Activated T-helper 2 cell treated with anti-CD3 and anti-CD28 coated beads, Interferon-gamma antibody, Interleukin-2, Interleukin-4, amounts not matched to agents 10 μg/mL and 5 μg/mL and 100 μg/mL, durations not matched to agents 14 hours and 24 hours and 36 hours (primary cell): ENCODE data around the gene ARHGAP24. TPM values are rescaled to one million over a fixed set of nuclear protein-coding genes. Genes with fewer than 3 reads are reported as not detected.
"Not testable (repeated sequence)": the region's sequence is repeated elsewhere in the genome, so short reads cannot be mapped to it uniquely, and the experiment has no call there.

Source experiments
- DNase-seq: peaks from one replicate; pipeline ENCODE4 v3.0.0; 2021; ENCODE audit warnings: low spot score
- H3K27ac Mint-ChIP-seq: one replicate; pipeline ENCODE4 v1.8.0; 2021; ENCODE audit warnings: mixed read lengths
- H3K27me3 Mint-ChIP-seq: one replicate; pipeline ENCODE4 v1.8.0; 2021; ENCODE audit warnings: low read depth, mixed read lengths
- H3K36me3 Mint-ChIP-seq: one replicate; pipeline ENCODE4 v1.8.0; 2021; ENCODE audit warnings: low read depth, mixed read lengths
- H3K4me1 Mint-ChIP-seq: one replicate; pipeline ENCODE4 v1.8.0; 2021; ENCODE audit warnings: low read depth, mixed read lengths
- H3K4me3 Mint-ChIP-seq: one replicate; pipeline ENCODE4 v1.8.0; 2021; ENCODE audit warnings: low read depth, mild to moderate bottlenecking, moderate library complexity, mixed read lengths
- H3K9me3 Mint-ChIP-seq: one replicate; pipeline ENCODE4 v1.8.0; 2021; ENCODE audit warnings: mixed read lengths
- intact Hi-C: fragments of 100-400 bp; cut with micrococcal nuclease; formaldehyde crosslinking; loops from one replicate; pipeline ENCODE4 v1.15.1; 2023
- total RNA-seq: library from RNA; stranded (reverse); gene quantifications from 2 replicates; pipeline ENCODE4 v1.2.3, GENCODE V29; 2022

ARHGAP24 gene
- total RNA-seq, 1 donor from 2014 or later = not detected

DNA sequence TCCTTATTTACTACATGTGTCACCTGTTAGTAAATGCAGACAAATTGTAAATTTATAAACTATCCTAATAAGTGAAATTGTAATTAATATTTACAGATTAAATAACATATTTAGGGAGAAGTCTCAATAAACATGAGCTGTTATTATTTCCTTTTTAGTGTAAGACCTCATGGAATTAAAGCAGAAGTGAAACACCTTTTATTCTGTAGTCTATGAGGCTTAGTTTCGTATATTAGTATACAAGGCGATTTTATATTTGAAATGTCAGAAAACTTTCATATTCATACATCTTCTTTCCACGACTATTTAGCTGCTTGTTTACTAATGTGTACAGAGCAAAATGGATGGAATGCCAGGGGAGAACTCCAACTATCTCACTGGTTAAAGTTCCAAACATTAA is 414.4 kb downstream of the ARHGAP24 start:
- intact Hi-C loops = no loop called here
- Mint-ChIP-seq H3K9me3 (peaks cover 3% of the 10 kb centered on the region), H3K4me1 (no peaks in the 10 kb centered on the region), H3K27me3 (no peaks in the 10 kb centered on the region), H3K4me3 (no peak overlapping the region), H3K36me3 (no peaks in the 10 kb centered on the region), H3K27ac (no peak overlapping the region)
- DNase-seq = no peak

DNA sequence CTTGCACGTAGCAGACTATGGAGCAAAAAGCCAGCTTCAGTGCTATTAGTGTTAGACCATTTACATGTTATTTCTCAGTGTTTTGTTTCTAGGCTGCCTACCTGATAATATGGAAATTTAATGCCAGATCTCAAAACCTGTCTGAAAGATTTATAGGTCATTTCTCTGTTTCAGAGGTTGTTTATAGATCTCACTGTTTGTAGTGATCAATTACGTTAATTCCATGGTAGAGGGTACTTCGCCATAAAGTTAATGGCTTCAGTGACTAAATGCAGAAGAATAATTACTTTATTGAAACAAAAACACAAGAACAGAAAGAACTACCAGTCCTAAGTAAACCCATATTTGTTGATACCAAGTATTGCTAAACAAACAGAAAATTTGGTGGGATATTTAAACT is 420.8 kb downstream of the ARHGAP24 start:
- Mint-ChIP-seq H3K27me3 (no peaks in the 10 kb centered on the region), H3K36me3 (no peaks in the 10 kb centered on the region), H3K4me3 (no peak overlapping the region), H3K4me1 (no peaks in the 10 kb centered on the region), H3K27ac (no peak overlapping the region), H3K9me3 (peaks cover 3% of the 10 kb centered on the region)
- intact Hi-C loops = no loop called here
- DNase-seq = no peak

DNA sequence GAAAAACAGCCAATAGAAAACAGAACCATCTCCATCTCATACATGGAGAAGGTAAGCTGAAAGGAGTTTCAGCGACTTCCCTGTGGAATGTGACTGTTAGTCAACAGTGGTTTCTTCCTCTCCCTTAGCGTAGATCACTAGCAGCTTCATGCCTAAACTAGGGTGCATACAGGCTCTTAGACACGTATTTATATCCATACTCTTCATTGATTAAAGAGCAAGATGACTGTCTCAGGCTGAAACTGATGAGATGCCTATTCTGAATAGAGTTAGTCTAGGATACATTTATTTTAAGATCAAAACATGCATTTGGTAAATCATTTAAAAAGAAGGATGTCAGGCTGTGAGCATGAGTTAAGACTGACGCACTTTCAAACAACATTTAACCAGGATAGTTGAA is 423.3 kb downstream of the ARHGAP24 start:
- Mint-ChIP-seq H3K27me3 (no peaks in the 10 kb centered on the region), H3K4me1 (no peaks in the 10 kb centered on the region), H3K36me3 (no peaks in the 10 kb centered on the region), H3K4me3 (no peak overlapping the region), H3K9me3 (peaks cover 3% of the 10 kb centered on the region), H3K27ac (no peak overlapping the region)
- DNase-seq = no peak
- intact Hi-C loops = no loop called here

DNA sequence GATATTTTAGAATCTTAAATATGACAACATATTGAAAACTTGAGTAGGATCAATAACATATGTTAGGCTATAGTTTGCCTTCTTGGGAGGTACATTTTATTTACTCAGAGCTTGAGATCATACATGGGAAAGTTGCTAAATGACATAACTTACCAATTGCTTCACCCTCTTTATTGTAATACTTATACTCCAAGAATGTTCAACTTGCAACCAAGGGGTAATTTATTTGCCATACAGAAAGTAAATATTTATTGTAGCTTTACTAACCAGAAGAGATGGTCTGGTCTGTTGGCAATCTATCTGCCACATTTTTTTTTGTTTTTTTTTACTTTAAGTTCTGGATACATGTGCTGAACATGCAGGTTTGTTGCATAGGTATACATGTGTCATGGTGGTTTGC is 426.6 kb downstream of the ARHGAP24 start:
- intact Hi-C loops = no loop called here
- no peak overlapping the region for H3K27ac Mint-ChIP-seq
- DNase-seq = no peak
- no peaks in the 10 kb centered on the region for H3K36me3 Mint-ChIP-seq
- no peak overlapping the region for H3K4me3 Mint-ChIP-seq
- no peaks in the 10 kb centered on the region for H3K27me3 Mint-ChIP-seq
- H3K9me3 Mint-ChIP-seq = no peaks in the 10 kb centered on the region
- no peaks in the 10 kb centered on the region for H3K4me1 Mint-ChIP-seq

DNA sequence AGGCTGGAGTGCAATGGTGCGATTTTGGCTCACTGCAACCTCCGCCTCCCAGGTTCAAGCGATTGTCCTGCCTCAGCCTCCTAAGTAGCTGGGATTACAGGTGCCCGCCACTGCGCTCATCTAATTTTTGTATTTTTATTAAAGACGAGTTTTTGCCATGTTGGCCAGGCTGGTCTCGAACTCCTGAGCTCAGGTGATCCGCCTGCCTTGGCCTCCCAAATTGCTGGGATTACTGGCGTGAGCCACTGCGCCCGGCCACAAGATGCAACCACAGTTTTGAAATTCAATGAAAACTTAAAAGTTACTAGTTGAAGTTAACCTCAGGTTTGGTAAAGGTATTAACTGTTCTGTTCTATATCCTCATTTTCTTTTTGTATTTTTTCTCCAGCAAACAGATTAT is 427.7 kb downstream of the ARHGAP24 start:
- H3K36me3 Mint-ChIP-seq, H3K4me1 Mint-ChIP-seq, H3K27ac Mint-ChIP-seq, H3K4me3 Mint-ChIP-seq, H3K9me3 Mint-ChIP-seq, intact Hi-C loops, H3K27me3 Mint-ChIP-seq, DNase-seq: not testable (repeated sequence)

DNA sequence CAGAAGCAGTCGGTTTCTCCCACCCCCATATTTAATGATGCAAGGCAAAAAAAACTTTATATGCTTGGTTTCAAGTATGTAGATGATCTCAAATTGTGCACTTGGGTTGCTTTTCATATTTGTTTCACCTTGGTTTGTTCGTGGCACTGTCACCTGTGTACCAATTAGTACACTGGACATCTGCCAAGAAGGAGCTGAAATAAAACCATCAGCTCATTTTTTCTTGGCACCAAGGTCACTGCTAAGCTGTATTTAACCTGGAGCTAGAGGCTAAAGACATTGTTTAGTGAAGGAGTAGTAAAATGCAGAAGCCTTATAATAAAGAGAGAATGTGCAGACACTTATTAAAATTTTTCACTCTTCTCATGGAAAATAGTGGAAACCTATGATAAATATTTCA is 430.8 kb downstream of the ARHGAP24 start:
- no peaks in the 10 kb centered on the region for H3K9me3 Mint-ChIP-seq
- no peaks in the 10 kb centered on the region for H3K27me3 Mint-ChIP-seq
- H3K27ac Mint-ChIP-seq = no peak overlapping the region
- no peaks in the 10 kb centered on the region for H3K36me3 Mint-ChIP-seq
- H3K4me3 Mint-ChIP-seq = no peak overlapping the region
- H3K4me1 Mint-ChIP-seq = no peaks in the 10 kb centered on the region
- DNase-seq = no peak
- intact Hi-C loops = no loop called here

DNA sequence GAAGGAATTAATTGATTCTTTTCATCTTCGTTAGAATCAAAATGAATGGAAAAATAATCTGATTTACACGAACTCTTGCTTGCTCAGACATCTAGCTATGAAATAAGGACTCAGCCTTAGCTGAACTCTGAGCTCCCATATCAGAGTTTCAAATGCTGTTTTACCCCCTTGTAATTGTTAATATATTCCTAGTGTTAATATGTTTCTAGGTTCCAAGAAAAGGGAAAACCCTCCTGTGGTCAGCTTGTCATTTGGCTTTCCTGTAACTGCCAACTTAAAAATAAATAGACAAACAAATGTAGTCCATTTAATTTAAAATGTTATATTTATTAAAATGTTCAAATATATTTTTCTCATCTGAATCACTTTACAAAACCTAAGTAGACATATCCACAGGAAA is 432.1 kb downstream of the ARHGAP24 start:
- intact Hi-C loops = no loop called here
- Mint-ChIP-seq H3K27ac (no peak overlapping the region), H3K36me3 (no peaks in the 10 kb centered on the region), H3K27me3 (no peaks in the 10 kb centered on the region), H3K9me3 (no peaks in the 10 kb centered on the region), H3K4me3 (no peak overlapping the region), H3K4me1 (no peaks in the 10 kb centered on the region)
- DNase-seq = no peak

DNA sequence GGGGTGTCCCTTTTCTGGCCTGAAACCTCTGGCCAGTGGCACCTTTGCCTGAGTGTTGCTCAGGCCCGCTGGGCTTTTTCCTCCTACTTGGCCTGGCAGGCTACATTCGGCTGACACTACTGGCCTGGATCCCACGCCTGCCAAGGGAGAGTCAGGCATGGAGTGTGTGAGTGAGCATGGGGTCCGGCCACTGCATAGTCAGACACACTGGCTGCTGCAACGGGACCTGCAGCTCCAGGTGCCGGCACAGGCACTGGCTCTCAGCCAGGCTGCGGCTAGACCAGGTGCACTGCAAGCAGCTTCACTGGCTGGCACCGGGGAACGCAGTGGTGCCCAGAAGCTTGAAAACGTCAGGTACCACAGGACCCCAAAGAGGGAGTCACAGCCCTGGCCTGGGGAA is 434.9 kb downstream of the ARHGAP24 start:
- Mint-ChIP-seq H3K36me3 (no peaks in the 10 kb centered on the region), H3K4me1 (no peaks in the 10 kb centered on the region), H3K27me3 (no peaks in the 10 kb centered on the region), H3K4me3 (no peak overlapping the region), H3K27ac (no peak overlapping the region), H3K9me3 (no peaks in the 10 kb centered on the region)
- no peak for DNase-seq
- intact Hi-C loops = no loop called here

DNA sequence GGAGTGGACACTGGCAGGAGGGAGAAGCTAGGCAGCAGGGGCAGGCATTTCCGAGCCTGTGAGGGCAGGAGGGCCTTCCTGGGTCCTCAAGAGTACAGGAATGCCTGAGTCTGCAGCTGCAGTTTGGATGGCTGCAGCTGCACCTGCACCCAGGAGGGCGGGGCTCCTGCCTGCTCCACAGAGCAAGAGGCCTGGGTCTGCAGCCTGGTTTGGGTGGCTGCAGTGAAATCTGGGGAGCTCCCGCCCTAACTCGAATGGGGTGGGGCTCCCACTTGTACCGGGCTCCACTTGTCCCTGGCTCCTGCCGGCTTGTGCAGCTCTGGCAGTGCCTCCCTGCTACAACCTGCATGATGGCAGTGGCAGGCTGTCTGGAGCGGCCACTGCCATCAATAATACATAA is 436.0 kb downstream of the ARHGAP24 start:
- no peak overlapping the region for H3K4me3 Mint-ChIP-seq
- no peaks in the 10 kb centered on the region for H3K9me3 Mint-ChIP-seq

DNA sequence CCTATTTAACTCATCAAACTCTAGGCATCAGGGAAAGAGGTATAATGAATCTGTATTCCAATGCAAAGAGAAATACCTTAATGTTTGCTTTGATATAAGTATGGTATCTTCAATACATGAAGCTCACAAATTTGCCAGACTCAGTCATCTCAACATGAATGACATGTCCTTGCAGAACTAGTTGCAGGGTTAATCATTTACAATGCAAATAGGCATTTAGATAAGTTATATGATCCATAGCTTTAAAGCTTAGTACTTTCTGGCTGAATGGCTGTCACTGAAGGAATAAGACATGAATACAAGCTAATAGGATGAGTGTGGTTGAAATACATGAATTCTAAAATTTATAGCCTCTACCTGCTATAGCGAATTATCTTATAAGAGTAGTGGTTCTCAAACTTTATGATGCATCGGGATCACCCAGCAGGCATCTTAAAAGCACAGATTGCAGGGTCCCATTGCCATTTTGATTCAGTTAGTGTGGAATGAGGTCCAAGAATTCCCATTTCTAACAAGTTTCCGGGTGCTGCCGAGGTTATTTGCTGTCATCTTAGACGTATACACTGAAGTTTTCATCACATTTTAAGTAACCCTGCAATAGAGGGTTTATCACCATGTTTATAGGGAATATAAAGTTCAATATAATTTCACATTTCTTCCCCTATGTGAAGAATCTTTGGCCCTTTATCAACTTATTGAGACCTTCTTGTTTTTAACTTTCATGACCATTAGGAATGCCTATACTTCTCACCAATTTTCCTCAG is 439.2 kb downstream of the ARHGAP24 start:
- H3K36me3 Mint-ChIP-seq = no peaks in the 10 kb centered on the region
- no peak for DNase-seq
- no peak overlapping the region for H3K27ac Mint-ChIP-seq
- no peaks in the 10 kb centered on the region for H3K27me3 Mint-ChIP-seq
- intact Hi-C loops = no loop called here
- no peaks in the 10 kb centered on the region for H3K4me1 Mint-ChIP-seq
- no peak overlapping the region for H3K4me3 Mint-ChIP-seq
- no peaks in the 10 kb centered on the region for H3K9me3 Mint-ChIP-seq

More for the DNA sequence above, 436.0 kb downstream of the ARHGAP24 start:
- H3K27ac Mint-ChIP-seq = no peak overlapping the region
- H3K36me3 Mint-ChIP-seq = no peaks in the 10 kb centered on the region
- H3K27me3 Mint-ChIP-seq = no peaks in the 10 kb centered on the region
- H3K4me1 Mint-ChIP-seq = no peaks in the 10 kb centered on the region
- no peak for DNase-seq
- intact Hi-C loops = no loop called here

DNA sequence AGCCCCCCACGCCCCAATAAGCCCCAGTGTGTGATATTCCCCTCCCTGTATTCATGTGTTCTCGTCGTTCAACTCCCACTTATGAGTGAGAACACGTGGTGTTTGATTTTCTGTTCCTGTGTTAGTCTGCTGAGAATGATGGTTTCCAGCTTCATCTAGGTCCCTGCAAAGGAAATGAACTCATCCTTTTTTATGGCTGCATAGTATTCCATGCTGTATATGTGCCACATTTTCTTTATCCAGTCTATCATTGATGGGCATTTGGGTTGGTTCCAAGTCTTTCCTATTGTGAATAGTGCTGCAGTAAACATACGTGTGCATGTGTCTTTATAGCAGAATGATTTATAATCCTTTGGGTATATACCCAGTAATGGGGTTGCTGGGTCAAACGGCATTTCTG is 440.6 kb downstream of the ARHGAP24 start:
- DNase-seq, H3K4me1 Mint-ChIP-seq, H3K36me3 Mint-ChIP-seq, H3K27ac Mint-ChIP-seq, H3K27me3 Mint-ChIP-seq, H3K9me3 Mint-ChIP-seq, intact Hi-C loops, H3K4me3 Mint-ChIP-seq: not testable (repeated sequence)

DNA sequence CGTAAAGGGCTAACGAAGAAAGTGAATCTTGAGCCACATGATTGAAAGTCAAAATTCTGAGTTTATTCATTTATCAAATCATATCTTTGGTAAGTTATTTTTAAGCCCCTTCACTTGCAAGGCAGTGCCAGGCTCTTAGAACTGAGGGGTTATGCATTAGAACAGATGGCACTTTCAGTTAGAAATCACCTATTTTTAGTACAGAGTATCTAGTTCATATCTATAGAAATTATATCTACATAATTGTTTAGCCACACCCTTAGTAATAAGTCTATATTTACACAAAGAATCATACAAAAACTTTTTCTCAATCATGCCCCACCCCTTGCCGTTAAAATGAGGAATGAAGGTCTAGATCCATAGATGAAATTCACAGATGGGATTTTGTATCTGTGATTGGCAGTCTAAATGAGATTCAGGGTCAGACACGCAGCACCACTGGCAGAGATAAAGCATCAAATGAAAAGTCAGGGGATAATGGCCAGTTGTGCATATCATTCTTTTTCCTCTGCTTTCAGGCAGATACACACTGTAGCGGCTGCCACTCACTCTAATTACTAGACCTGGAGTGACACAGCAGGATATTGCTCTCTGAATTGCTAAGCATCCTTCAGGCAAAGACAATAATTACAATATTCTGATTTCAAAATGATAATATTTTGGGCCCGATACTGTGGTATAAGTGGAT is 444.4 kb downstream of the ARHGAP24 start:
- Mint-ChIP-seq H3K4me1 (no peaks in the 10 kb centered on the region), H3K9me3 (no peaks in the 10 kb centered on the region), H3K27ac (no peak overlapping the region), H3K27me3 (no peaks in the 10 kb centered on the region), H3K36me3 (no peaks in the 10 kb centered on the region), H3K4me3 (no peak overlapping the region)
- DNase-seq = no peak
- intact Hi-C loops = no loop called here

DNA sequence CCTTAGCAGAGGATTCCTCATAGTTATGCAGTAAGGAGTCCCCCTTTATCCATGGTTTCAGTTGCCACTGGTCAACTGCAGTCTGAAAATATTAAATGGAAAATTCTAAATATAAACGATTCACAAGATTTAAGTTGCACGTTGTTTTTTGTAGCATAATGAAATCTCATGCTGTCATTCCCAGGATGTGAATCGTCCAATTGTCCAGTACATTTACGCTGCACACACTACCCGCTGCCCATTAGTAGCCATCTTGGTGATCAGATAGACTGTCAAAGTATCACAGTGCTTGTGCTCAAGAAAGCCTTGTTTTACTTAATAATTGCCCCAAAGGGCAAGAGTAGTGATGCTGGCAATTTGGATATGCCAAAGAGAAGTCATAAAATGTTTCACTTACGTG is 450.1 kb downstream of the ARHGAP24 start:
- intact Hi-C loops = no loop called here
- Mint-ChIP-seq H3K4me3 (no peak overlapping the region), H3K27me3 (peaks cover 3% of the 10 kb centered on the region), H3K36me3 (no peaks in the 10 kb centered on the region), H3K4me1 (peaks cover 2% of the 10 kb centered on the region), H3K27ac (no peak overlapping the region), H3K9me3 (no peaks in the 10 kb centered on the region)
- no peak for DNase-seq
